Spleen (tissue), 11 donors: ENCODE data around the gene TIAM1. TPM values are rescaled to one million over a fixed set of nuclear protein-coding genes. Genes with fewer than 3 reads are reported as not detected.

Source experiments
- DNase-seq: peaks from one replicate; pipeline ENCODE4 v3.0.0-alpha.2; 2020
- H3K27ac ChIP-seq, 8 donors: fragments of 200-600 bp; sonication (generic) in 7 of 8; 1 replicate in 4 of 8; 2 replicates in 4 of 8; pipeline versions ENCODE4 v1.5.0 to v1.8.0; 2016 to 2021; ENCODE audit warnings: inconsistent platforms in 4 of 8, mild to moderate bottlenecking in 4 of 8, moderate library complexity in 1 of 8
- H3K27me3 ChIP-seq, 7 donors: fragments of 200-600 bp; sonication (generic) in 6 of 7; replicated peaks in 1 of 7; 1 replicate in 4 of 7; 2 replicates in 3 of 7; pipeline versions ENCODE4 v1.5.0 to v1.8.0; 2016 to 2021; ENCODE audit warnings: inconsistent platforms in 3 of 7, mild to moderate bottlenecking in 1 of 7
- H3K36me3 ChIP-seq, 6 donors: fragments of 200-600 bp; sonication (generic) in 5 of 6; 1 replicate in 4 of 6; 2 replicates in 2 of 6; pipeline versions ENCODE4 v1.5.0 to v1.8.0; 2016 to 2021; ENCODE audit warnings: inconsistent platforms in 2 of 6
- H3K4me1 ChIP-seq, 6 donors: fragments of 200-600 bp; sonication (generic) in 5 of 6; 1 replicate in 3 of 6; 2 replicates in 3 of 6; pipeline versions ENCODE4 v1.5.0 to v1.8.0; 2016 to 2021; ENCODE audit warnings: inconsistent platforms in 3 of 6
- H3K4me3 ChIP-seq, 8 donors: fragments of 200-600 bp; sonication (generic) in 7 of 8; 1 replicate in 4 of 8; 2 replicates in 4 of 8; pipeline versions ENCODE4 v1.5.0 to v1.8.0; 2016 to 2021; ENCODE audit warnings: inconsistent platforms in 4 of 8, mild to moderate bottlenecking in 4 of 8, moderate library complexity in 2 of 8
- H3K9me3 ChIP-seq, 8 donors: fragments of 200-600 bp; sonication (generic) in 7 of 8; 1 replicate in 4 of 8; 2 replicates in 4 of 8; pipeline versions ENCODE4 v1.5.0 to v1.8.0; 2016 to 2021; ENCODE audit warnings: inconsistent platforms in 4 of 8
- POLR2A ChIP-seq, 3 donors: fragments of 450-650 bp; IDR thresholded peaks; one replicate each; pipeline ENCODE4 v1.5.1; 2017; ENCODE audit warnings: antibody characterized with exemption in 3 of 3, mild to moderate bottlenecking in 1 of 3
- POLR2AphosphoS5 ChIP-seq, 3 donors: sonication (generic); formaldehyde crosslinking; IDR thresholded peaks; one replicate each; pipeline ENCODE4 v1.5.1; 2017; ENCODE audit warnings: antibody characterized with exemption in 3 of 3
- WGBS, 5 donors: extraction: QIAGEN DNeasy Blood & Tissue Kit in 3 of 5; methylation state at CpG; one replicate each; pipeline versions ENCODE4 v1.1.5 to v1.1.7; 2013 to 2018; 5-methylcytosine and 5-hydroxymethylcytosine counted together
- intact Hi-C: fragments of 100-400 bp; cut with DNase I; formaldehyde crosslinking; loops from one replicate; pipeline ENCODE4 v1.15.0; 2023; ENCODE audit warnings: low total_unique reads
- polyA plus RNA-seq, 3 donors: library from polyadenylated mRNA; stranded (reverse); fragments of 200-250 nt; gene quantifications; one replicate each; pipeline ENCODE4 v1.2.1, GENCODE V29; 2013
- total RNA-seq, 7 donors: library from RNA; depleted of rRNA in 3 of 7; stranded (reverse); fragments of >200 nt in 3 of 7; fragmentation: NEBNext Ultra II Directional in 4 of 7; extraction: Animal tissue kit (Norgen Biotek cat#: 25700) in 4 of 7; gene quantifications; one replicate each; pipeline versions ENCODE4 v1.1.0 to v1.2.1, GENCODE V29; 2016 to 2021
- TF ChIP-seq, protein P1 (sequence below), 11 experiments: fragments of 200-600 bp in 7 of 11; fragments of 450-650 bp in 4 of 11; sonication (generic) in 4 of 11; IDR thresholded peaks in 8 of 11; conservative IDR thresholded peaks in 3 of 11; 1 replicate in 7 of 11; 2 replicates in 4 of 11; pipeline versions ENCODE4 v1.4.0 to v1.8.0; 2016 to 2021; ENCODE audit warnings: antibody characterized with exemption in 11 of 11, inconsistent platforms in 4 of 11, mild to moderate bottlenecking in 1 of 11
- donor health status: healthy with polysubstance abuse.
- donor health status: DM: no; HTN: no; CAD: no; lungs with moderate emphysema.
- donor health status: DM: no; HTN: no; CAD: no.
- donor health status: Bipolar disorder and iron deficiency.
- donor health status: healthy.
- donor health status: DM: no; HTN: no; CAD: no.
- donor health status: DM: yes; HTN: yes; CAD: no.

Gene TIAM1
- total and polyA plus RNA-seq, 10 donors: 1.9 to 35.0 (median 18.4) TPM

DNA sequence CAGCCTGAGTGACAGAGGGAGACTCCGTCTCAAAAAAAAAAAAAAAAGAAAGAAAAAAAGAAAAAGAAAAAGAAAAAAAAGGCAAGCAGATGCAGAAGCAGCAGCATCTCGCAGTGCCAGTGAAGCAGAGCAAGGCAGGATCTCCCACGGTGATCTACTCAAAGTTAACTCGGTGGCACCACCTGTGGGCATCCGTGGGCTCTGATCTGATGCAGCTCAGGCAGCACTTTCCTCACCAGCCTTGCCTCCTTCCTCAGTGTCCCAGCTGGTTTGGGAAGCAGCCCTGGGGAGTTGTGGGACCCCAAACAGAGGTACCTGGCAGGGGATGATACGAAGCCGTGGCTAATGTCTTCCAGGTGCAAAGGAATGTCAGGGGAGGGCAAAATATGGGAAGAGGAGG lies 201.5 kb downstream of the TIAM1 start:
- 66 to 84% (median 72%) methylated on average over 6 to 7 of the region's 7 CpGs for WGBS, 5 donors
- Histone ChIP-seq H3K4me3 (no peak overlapping the region), H3K27ac (no peak overlapping the region), H3K4me1 (no peaks in the 10 kb centered on the region), H3K27me3 (no peaks in the 10 kb centered on the region), H3K9me3 (no peaks in the 10 kb centered on the region), H3K36me3 (no peaks in the 10 kb centered on the region)
- no peak for DNase-seq
- TF ChIP-seq, protein P1, sequence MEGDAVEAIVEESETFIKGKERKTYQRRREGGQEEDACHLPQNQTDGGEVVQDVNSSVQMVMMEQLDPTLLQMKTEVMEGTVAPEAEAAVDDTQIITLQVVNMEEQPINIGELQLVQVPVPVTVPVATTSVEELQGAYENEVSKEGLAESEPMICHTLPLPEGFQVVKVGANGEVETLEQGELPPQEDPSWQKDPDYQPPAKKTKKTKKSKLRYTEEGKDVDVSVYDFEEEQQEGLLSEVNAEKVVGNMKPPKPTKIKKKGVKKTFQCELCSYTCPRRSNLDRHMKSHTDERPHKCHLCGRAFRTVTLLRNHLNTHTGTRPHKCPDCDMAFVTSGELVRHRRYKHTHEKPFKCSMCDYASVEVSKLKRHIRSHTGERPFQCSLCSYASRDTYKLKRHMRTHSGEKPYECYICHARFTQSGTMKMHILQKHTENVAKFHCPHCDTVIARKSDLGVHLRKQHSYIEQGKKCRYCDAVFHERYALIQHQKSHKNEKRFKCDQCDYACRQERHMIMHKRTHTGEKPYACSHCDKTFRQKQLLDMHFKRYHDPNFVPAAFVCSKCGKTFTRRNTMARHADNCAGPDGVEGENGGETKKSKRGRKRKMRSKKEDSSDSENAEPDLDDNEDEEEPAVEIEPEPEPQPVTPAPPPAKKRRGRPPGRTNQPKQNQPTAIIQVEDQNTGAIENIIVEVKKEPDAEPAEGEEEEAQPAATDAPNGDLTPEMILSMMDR (IDR thresholded peaks at IDR 0.05 in 8 of 11, conservative IDR thresholded peaks at IDR 0.05 in 3 of 11): no peak
- no peak for TF ChIP-seq POLR2AphosphoS5 (IDR thresholded peaks at IDR 0.05)
- no peak for TF ChIP-seq POLR2A (IDR thresholded peaks at IDR 0.05)
- intact Hi-C loops: no loop called here

DNA sequence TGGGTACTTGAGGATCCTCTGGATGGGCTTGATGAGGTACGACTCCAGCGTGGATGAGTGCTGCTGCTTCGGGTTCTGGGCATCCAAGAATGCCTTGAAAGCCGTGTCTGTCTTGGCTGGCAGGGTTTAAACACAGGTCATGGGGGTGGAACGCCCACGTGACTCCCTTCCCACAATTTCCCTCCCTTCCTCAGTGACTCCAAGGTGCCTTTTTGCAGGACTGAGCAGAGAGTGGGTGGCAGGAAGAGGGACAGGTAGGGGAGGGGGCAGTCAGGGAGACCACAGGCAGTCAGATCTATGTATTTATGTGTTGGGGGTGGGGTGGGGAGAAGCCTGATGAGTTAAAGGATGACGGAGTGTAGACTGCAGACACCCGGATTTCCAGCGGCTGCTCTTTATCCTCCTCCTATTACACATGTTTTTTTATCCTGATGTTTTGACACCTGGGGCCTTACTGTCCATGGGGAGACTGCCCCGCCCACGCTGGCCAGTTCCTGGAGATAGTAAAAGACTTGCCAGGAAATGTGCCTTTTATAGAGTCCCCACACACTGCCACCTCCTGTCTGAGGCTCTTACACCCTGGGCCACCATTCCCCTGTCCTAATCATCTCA lies 202.6 kb downstream of the TIAM1 start:
- DNase-seq: no peak
- H3K27me3 ChIP-seq: peaks cover 0 to 2% (median 0%) of the 10 kb centered on the region in 7 donors
- TF ChIP-seq POLR2AphosphoS5 (IDR thresholded peaks at IDR 0.05): no peak
- TF ChIP-seq POLR2A (IDR thresholded peaks at IDR 0.05): no peak
- TF ChIP-seq, protein P1 (IDR thresholded peaks at IDR 0.05 in 8 of 11, conservative IDR thresholded peaks at IDR 0.05 in 3 of 11): no peak
- H3K4me3 ChIP-seq: no peak overlapping the region
- intact Hi-C loops: no loop called here
- no peak overlapping the region for H3K27ac ChIP-seq
- WGBS, 5 donors: 73 to 90% (median 84%) methylated on average over 11 of the region's 11 CpGs
- no peaks in the 10 kb centered on the region for H3K9me3 ChIP-seq
- H3K4me1 ChIP-seq: no peaks in the 10 kb centered on the region
- H3K36me3 ChIP-seq: no peaks in the 10 kb centered on the region

DNA sequence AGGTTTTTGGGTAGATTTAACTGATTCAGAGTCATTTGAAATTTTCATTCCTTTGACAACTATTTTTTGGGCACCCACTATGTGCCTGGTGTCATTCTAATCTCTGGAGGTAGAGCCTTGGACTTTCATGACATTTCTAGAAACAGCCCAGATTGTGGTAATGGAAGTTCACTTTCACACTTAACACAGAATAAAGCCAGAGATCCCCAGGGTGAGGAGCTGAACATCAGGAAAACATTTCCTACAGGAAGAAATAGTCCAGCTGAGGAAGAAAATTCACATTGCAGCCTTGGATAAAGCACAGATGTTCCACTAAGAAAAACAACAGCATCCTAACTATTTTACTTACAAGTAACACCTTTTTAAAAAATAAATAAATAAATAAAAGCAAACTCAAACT lies 203.4 kb downstream of the TIAM1 start:
- no peaks in the 10 kb centered on the region for H3K36me3 ChIP-seq
- TF ChIP-seq POLR2AphosphoS5 (IDR thresholded peaks at IDR 0.05) (no peak), POLR2A (IDR thresholded peaks at IDR 0.05) (no peak)
- TF ChIP-seq, protein P1 (IDR thresholded peaks at IDR 0.05 in 8 of 11, conservative IDR thresholded peaks at IDR 0.05 in 3 of 11): no peak
- intact Hi-C loops: no loop called here
- no peaks in the 10 kb centered on the region for H3K9me3 ChIP-seq
- DNase-seq: no peak
- no peaks in the 10 kb centered on the region for H3K4me1 ChIP-seq
- peaks cover 0 to 4% (median 0%) of the 10 kb centered on the region in 7 donors for H3K27me3 ChIP-seq
- H3K4me3 ChIP-seq: no peak overlapping the region
- H3K27ac ChIP-seq: no peak overlapping the region

DNA sequence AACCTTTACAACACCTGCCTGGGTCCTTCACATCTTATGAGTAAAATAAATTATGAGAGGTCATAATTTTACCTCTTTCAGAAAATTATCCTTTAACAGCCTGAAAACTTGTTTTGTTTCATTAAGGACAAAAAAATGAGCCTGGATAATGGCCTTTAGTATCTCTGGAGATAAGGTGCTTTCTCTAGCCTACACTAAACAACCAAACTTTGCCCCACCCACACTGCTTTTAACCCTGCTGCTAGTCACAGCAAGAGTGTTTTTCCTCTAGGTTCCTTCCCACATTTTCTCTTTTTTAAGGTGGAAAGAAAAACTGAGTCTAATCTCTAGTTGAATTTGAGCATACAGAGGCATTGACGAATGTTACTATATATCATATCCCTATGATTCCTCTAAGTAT lies 204.0 kb downstream of the TIAM1 start:
- Histone ChIP-seq H3K36me3 (no peaks in the 10 kb centered on the region), H3K27ac (no peak overlapping the region), H3K9me3 (no peaks in the 10 kb centered on the region), H3K27me3 (peaks cover 0 to 4% (median 0%) of the 10 kb centered on the region in 7 donors), H3K4me3 (no peak overlapping the region), H3K4me1 (no peaks in the 10 kb centered on the region)
- intact Hi-C loops: no loop called here
- TF ChIP-seq POLR2AphosphoS5 (IDR thresholded peaks at IDR 0.05) (no peak), POLR2A (IDR thresholded peaks at IDR 0.05) (no peak)
- TF ChIP-seq, protein P1 (IDR thresholded peaks at IDR 0.05 in 8 of 11, conservative IDR thresholded peaks at IDR 0.05 in 3 of 11): no peak
- 87 to 94% (median 91%) methylated on average over 1 of the region's 1 CpG for WGBS, 5 donors
- DNase-seq: no peak
